Neutrophil (primary cell): Measurements from ENCODE around the gene BAZ2B.

Experiments used
- H3K27ac ChIP-seq: fragments of 200-600 bp; sonication (generic); 2 replicates; pipeline ENCODE4 v1.5.1; 2016; ENCODE audit warnings: mild to moderate bottlenecking, moderate library complexity
- H3K27me3 ChIP-seq: fragments of 200-600 bp; sonication (generic); 2 replicates; pipeline ENCODE4 v1.6.0; 2016; ENCODE audit warnings: mild to moderate bottlenecking
- H3K36me3 ChIP-seq: fragments of 200-600 bp; sonication (generic); 2 replicates; pipeline ENCODE4 v1.5.1; 2017
- H3K4me1 ChIP-seq, 2 experiments: fragments of 200-600 bp in 1 of 2; sonication (generic) in 1 of 2; 1 replicate in 1 of 2; 2 replicates in 1 of 2; pipeline versions ENCODE4 v1.5.1 to v1.6.1; 2013 to 2016; ENCODE audit warnings: low read depth in 1 of 2, low read length in 1 of 2, mild to moderate bottlenecking in 1 of 2, moderate library complexity in 1 of 2; ENCODE audit not compliant: control insufficient read depth in 1 of 2, insufficient read depth in 1 of 2
- H3K4me3 ChIP-seq, 2 experiments: fragments of 200-600 bp in 1 of 2; sonication (generic) in 1 of 2; 1 replicate in 1 of 2; 2 replicates in 1 of 2; pipeline ENCODE4 v1.5.1; 2013 to 2016; ENCODE audit warnings: low read depth in 1 of 2, low read length in 1 of 2, mild to moderate bottlenecking in 1 of 2, moderate library complexity in 1 of 2
- H3K9me3 ChIP-seq: fragments of 200-600 bp; sonication (generic); 2 replicates; pipeline ENCODE4 v1.5.1; 2016
- CTCF ChIP-seq: fragments of 200-600 bp; sonication (generic); IDR thresholded peaks from 2 replicates; pipeline ENCODE4 v1.5.1; 2016; ENCODE audit warnings: antibody characterized with exemption

The BAZ2B gene

DNA sequence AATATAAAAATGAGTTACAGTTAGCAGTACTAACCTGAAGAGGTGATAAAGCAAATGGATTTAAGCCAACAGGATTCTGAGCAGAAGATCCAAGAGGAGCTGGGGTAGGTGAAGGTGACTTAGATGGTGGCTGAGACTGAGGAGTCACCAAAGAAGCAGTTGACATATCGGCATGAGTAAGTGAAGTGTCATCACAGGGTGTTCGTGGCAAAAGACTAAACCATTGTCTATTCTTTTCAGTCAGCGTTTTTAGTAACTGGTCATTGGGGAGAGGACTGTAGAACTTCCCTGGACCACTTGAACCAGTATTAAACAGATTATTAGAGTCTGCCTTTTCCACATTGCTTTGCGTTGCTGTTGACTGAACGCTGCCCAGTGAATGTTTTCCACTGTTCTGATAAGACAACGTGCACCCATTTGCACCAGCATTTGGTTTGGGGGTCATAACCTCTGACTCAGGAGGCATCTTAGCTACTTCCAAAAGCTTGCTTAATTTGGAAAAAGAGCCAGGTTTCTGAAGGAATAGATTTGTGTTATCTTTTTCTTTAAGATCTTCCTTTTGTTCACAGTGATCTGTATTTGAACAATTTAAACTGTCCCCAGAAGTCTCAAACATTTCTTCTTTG, 266.6 kb downstream of the BAZ2B start:
- Histone ChIP-seq H3K4me1 (no peaks in the 10 kb centered on the region), H3K4me3 (no peak overlapping the region), H3K27ac (no peak overlapping the region), H3K9me3 (no peaks in the 10 kb centered on the region), H3K27me3 (no peaks in the 10 kb centered on the region), H3K36me3 (peaks cover 79% of the 10 kb centered on the region)
- no peak for TF ChIP-seq CTCF

- no peaks in the 10 kb centered on the region for H3K27me3 ChIP-seq
- no peak overlapping the region for H3K4me3 ChIP-seq
- no peaks in the 10 kb centered on the region for H3K9me3 ChIP-seq
- no peak for TF ChIP-seq CTCF
- H3K27ac ChIP-seq = peak overlapping the region; percentile 74
- peaks cover 35 to 38% of the 10 kb centered on the region in 2 experiments for H3K4me1 ChIP-seq
- H3K36me3 ChIP-seq = peaks cover 70% of the 10 kb centered on the region
Observed at GRCh38 chr2:159326569-159327255, 289.6 kb downstream of the BAZ2B start.

DNA sequence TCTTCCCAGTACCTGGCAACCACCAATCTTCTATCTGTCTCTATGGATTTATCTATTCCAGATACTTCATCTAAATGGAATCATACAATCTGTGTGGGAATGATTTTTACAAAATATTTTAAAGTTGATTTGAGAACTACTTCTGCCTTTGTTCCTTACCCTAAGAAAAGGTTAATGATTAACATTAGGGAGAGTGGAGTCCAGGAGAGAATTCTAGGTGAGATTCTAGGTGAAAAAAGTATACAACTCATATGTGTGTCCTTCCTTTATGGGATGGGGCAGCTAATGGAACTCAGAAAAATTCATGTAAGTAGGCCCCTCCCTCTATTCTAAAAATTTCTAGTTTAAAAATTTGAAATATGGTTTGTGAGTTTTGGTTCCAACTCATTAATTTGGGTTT, 293.9 kb downstream of the BAZ2B start:
- H3K4me1 ChIP-seq = peaks cover 24 to 27% of the 10 kb centered on the region in 2 experiments
- no peaks in the 10 kb centered on the region for H3K9me3 ChIP-seq
- H3K27me3 ChIP-seq = no peaks in the 10 kb centered on the region
- no peak overlapping the region for H3K27ac ChIP-seq
- peaks cover 77% of the 10 kb centered on the region for H3K36me3 ChIP-seq
- no peak for TF ChIP-seq CTCF
- no peak overlapping the region for H3K4me3 ChIP-seq

GRCh38 chr2:159317392-159318088, 298.8 kb downstream of the BAZ2B start:
- H3K9me3 ChIP-seq = no peaks in the 10 kb centered on the region
- no peak overlapping the region for H3K4me3 ChIP-seq
- no peaks in the 10 kb centered on the region for H3K27me3 ChIP-seq
- peak overlapping the region; percentile 31 for H3K27ac ChIP-seq
- peaks cover 73% of the 10 kb centered on the region for H3K36me3 ChIP-seq
- TF ChIP-seq CTCF = no peak
- H3K4me1 ChIP-seq = no peaks in the 10 kb centered on the region

DNA sequence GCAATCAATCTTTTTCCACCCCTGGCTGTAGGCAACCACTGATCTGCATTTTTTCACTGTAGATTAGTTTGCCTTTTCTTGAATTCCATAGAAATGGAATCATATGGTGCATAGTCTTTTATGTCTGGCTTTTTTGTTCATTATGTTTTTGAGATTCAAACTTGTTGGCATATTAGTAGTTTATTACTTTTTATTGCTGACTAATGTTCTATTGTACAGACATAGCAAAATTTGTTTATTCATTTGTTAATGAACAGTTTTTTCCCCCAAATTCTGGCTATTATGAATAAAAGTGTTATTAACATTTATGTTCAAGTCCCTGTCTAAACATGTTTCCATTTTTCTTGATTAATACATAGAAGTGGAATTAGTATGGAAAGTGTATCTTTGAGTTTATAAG, 308.4 kb downstream of the BAZ2B start:
- no peaks in the 10 kb centered on the region for H3K4me1 ChIP-seq
- no peaks in the 10 kb centered on the region for H3K9me3 ChIP-seq
- no peaks in the 10 kb centered on the region for H3K27me3 ChIP-seq
- H3K27ac ChIP-seq = no peak overlapping the region
- H3K36me3 ChIP-seq = no peaks in the 10 kb centered on the region
- no peak overlapping the region for H3K4me3 ChIP-seq
- no peak for TF ChIP-seq CTCF
